Loucy (cell line): ENCODE results near the gene AAK1.

Experiments
- H2AFZ ChIP-seq: fragments of 200-600 bp; sonication (generic); 2 replicates; pipeline ENCODE4 v1.6.0; 2016; ENCODE audit warnings: antibody characterized with exemption, mild to moderate bottlenecking, low read length, moderate library complexity
- H3F3A ChIP-seq: fragments of 200-600 bp; 2 replicates; pipeline ENCODE4 v1.6.0; 2016; ENCODE audit warnings: antibody characterized with exemption, low read depth, mild to moderate bottlenecking
- H3K27me3 ChIP-seq: fragments of 200-600 bp; sonication (generic); 2 replicates; pipeline ENCODE4 v1.6.1; 2014; ENCODE audit warnings: low read length, mild to moderate bottlenecking; ENCODE audit not compliant: insufficient read depth, poor library complexity, severe bottlenecking
- H3K36me3 ChIP-seq: fragments of 200-600 bp; sonication (generic); 2 replicates; pipeline ENCODE4 v1.6.1; 2016; ENCODE audit warnings: low read length; ENCODE audit not compliant: insufficient read depth
- H3K4me1 ChIP-seq: fragments of 200-600 bp; sonication (generic); 2 replicates; pipeline ENCODE4 v1.5.1; 2014; ENCODE audit warnings: low read length, mild to moderate bottlenecking; ENCODE audit not compliant: insufficient read depth, poor library complexity, severe bottlenecking
- H3K4me2 ChIP-seq: fragments of 200-600 bp; sonication (generic); 2 replicates; pipeline ENCODE4 v1.6.0; 2014; ENCODE audit warnings: antibody characterized with exemption, low read length, low read depth, mild to moderate bottlenecking; ENCODE audit not compliant: poor library complexity, severe bottlenecking
- H3K4me3 ChIP-seq: fragments of 200-600 bp; sonication (generic); 2 replicates; pipeline ENCODE4 v1.5.1; 2014; ENCODE audit warnings: low read length, mild to moderate bottlenecking, mixed read lengths; ENCODE audit not compliant: poor library complexity, severe bottlenecking
- H3K79me2 ChIP-seq: fragments of 200-600 bp; sonication (generic); 2 replicates; pipeline ENCODE4 v1.6.1; 2014; ENCODE audit warnings: low read length; ENCODE audit not compliant: insufficient read depth
- H3K9ac ChIP-seq: fragments of 200-600 bp; sonication (generic); 2 replicates; pipeline ENCODE4 v1.6.0; 2014; ENCODE audit warnings: mild to moderate bottlenecking, low read depth, low read length, moderate library complexity; ENCODE audit not compliant: poor library complexity, severe bottlenecking
- H3K9me2 ChIP-seq: fragments of 200-600 bp; sonication (generic); replicated peaks from 2 replicates; pipeline ENCODE4 v1.6.1; 2016; ENCODE audit warnings: low read depth, low read length, mixed read lengths
- H3K9me3 ChIP-seq: fragments of 200-600 bp; sonication (generic); 2 replicates; pipeline ENCODE4 v1.6.1; 2014; ENCODE audit warnings: mild to moderate bottlenecking, antibody characterized with exemption, low read length, low read depth; ENCODE audit not compliant: insufficient read depth
- H4K20me1 ChIP-seq: fragments of 200-600 bp; sonication (generic); 2 replicates; pipeline ENCODE4 v1.6.0; 2014; ENCODE audit warnings: antibody characterized with exemption, low read length, mild to moderate bottlenecking; ENCODE audit not compliant: insufficient read depth, poor library complexity, severe bottlenecking
- EZH2phosphoT487 ChIP-seq: fragments of 200-600 bp; IDR thresholded peaks from 2 replicates; pipeline ENCODE4 v1.6.1; 2018; ENCODE audit warnings: antibody characterized with exemption, mild to moderate bottlenecking, moderate library complexity, borderline replicate concordance
- TF ChIP-seq, protein P1 (sequence below): fragments of 200-600 bp; sonication (generic); conservative IDR thresholded peaks from 2 replicates; pipeline ENCODE4 v1.5.1; 2014; ENCODE audit warnings: mild to moderate bottlenecking, antibody characterized with exemption, low read length

The AAK1 gene

DNA sequence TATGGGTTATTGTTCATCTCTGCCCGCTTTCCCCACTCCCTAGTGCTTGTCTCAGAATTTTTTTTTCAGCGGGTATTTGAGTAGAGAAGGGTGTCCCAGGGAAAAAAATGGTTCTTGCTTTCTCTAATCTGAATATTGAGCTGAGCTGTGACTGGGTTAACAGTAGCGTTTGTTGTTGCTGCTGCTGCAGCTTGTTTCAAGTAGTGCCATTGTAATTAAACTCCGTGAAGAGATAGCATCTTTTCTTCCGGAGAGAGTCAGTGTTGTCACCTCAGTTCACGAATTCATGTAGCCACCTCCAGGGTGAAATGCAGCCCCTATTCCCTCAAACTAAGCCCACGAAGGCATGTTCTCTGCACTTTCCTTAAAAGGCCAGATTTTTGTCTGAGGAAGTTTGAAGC, 1.5 kb upstream of the AAK1 start:
- peaks cover 28% of the 10 kb centered on the region for H4K20me1 ChIP-seq
- peak overlapping the region; percentile 94 for H3K9ac ChIP-seq
- H3K4me3 ChIP-seq = peak overlapping the region; percentile 81
- peaks cover 34% of the 10 kb centered on the region for H3K79me2 ChIP-seq
- H2AFZ ChIP-seq = no peak overlapping the region
- H3K4me2 ChIP-seq = peak overlapping the region; percentile 87
- peaks cover 67% of the 10 kb centered on the region for H3K4me1 ChIP-seq
- no peaks in the 10 kb centered on the region for H3K36me3 ChIP-seq
- no peaks in the 10 kb centered on the region for H3K27me3 ChIP-seq
- no peaks in the 10 kb centered on the region for H3K9me2 ChIP-seq
- H3K9me3 ChIP-seq = no peaks in the 10 kb centered on the region
- TF ChIP-seq, protein P1, sequence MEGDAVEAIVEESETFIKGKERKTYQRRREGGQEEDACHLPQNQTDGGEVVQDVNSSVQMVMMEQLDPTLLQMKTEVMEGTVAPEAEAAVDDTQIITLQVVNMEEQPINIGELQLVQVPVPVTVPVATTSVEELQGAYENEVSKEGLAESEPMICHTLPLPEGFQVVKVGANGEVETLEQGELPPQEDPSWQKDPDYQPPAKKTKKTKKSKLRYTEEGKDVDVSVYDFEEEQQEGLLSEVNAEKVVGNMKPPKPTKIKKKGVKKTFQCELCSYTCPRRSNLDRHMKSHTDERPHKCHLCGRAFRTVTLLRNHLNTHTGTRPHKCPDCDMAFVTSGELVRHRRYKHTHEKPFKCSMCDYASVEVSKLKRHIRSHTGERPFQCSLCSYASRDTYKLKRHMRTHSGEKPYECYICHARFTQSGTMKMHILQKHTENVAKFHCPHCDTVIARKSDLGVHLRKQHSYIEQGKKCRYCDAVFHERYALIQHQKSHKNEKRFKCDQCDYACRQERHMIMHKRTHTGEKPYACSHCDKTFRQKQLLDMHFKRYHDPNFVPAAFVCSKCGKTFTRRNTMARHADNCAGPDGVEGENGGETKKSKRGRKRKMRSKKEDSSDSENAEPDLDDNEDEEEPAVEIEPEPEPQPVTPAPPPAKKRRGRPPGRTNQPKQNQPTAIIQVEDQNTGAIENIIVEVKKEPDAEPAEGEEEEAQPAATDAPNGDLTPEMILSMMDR = 0 out of 2 replicates have a peak, but pooled peaks have one; percentile 13
- no peak for TF ChIP-seq EZH2phosphoT487
- peaks cover 35% of the 10 kb centered on the region for H3F3A ChIP-seq

DNA sequence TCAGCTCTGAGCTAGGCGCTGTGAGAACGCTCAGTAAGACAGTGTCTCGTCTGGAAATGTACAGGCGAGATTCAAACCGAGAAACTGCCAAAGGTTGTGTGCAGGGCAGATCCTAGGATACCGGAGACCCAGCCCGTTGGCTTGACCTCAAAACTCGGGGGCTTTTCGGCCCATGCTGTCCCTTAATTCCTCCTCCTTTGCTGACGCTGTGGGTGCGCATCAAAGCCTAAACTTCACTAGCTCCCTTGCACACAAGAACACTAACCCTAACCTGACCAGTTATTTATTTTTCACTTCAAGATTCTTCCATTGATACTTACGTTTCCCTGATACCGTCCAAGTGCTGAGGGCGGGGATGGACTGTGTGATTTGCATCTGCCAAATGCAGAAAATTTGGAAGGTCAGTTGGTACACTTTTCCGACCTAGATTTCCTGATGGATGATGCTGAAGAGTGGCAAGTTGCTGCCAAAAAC, 1.0 kb upstream of the AAK1 start:
- H3F3A ChIP-seq = peaks cover 35% of the 10 kb centered on the region
- peaks cover 39% of the 10 kb centered on the region for H3K79me2 ChIP-seq
- TF ChIP-seq, protein P1 = no peak
- no peak for TF ChIP-seq EZH2phosphoT487
- no peaks in the 10 kb centered on the region for H3K9me3 ChIP-seq
- H3K27me3 ChIP-seq = no peaks in the 10 kb centered on the region
- H3K4me3 ChIP-seq = peak overlapping the region; percentile 81
- no peaks in the 10 kb centered on the region for H3K9me2 ChIP-seq
- peak overlapping the region; percentile 87 for H3K4me2 ChIP-seq
- H3K4me1 ChIP-seq = peaks cover 66% of the 10 kb centered on the region
- peak overlapping the region; percentile 94 for H3K9ac ChIP-seq
- peak overlapping the region; percentile 91 for H2AFZ ChIP-seq
- no peaks in the 10 kb centered on the region for H3K36me3 ChIP-seq
- peaks cover 31% of the 10 kb centered on the region for H4K20me1 ChIP-seq

DNA sequence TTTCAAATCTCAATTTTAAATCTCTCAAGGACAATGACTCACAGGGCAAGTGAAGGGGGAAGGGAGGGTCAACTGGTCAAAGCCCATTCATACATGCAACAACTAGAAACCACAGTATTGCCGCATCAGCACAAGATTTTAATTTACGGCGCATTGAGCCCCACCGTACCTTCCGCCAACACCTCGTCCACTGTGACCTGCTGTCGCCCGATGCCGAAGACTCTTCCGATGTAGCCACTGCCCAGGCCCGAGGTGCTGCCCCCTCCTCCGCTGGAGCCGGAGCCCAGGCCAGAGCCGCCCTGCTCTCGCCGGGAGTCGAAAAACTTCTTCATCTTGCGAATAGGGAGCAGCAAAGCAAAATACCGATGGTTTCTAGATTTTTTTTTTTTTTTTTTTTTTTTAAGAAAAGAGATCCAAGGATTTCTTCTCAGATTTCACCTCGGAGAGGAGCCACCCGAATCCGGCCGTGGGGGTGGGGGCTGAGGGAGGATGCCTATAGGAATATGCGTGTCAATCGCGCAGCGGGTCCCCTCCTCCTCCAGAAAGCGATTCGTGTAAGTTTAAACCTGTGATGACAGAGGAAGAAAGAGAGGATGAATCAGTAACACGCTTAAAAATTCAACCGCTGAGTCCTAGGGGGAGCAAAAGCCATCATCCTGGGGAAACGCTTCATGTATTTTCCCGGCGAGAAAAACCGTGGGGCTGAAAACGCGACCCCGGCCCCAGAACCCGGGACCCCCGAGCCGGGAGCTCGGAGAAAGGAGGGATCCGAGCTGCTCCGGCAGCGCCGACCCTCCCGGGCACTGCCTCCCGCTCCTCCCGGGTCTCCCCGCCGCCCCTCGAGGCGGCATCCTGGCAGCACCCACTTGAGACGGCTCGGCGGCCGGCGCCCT, 584 bp downstream of the AAK1 start:
- no peak for TF ChIP-seq EZH2phosphoT487
- TF ChIP-seq, protein P1 = no peak
- peaks cover 55% of the 10 kb centered on the region for H3K79me2 ChIP-seq
- no peaks in the 10 kb centered on the region for H3K9me3 ChIP-seq
- H3K4me2 ChIP-seq = peak overlapping the region; percentile 87
- H3K36me3 ChIP-seq = no peaks in the 10 kb centered on the region
- H3K4me1 ChIP-seq = peaks cover 70% of the 10 kb centered on the region
- H4K20me1 ChIP-seq = peaks cover 46% of the 10 kb centered on the region
- no peaks in the 10 kb centered on the region for H3K27me3 ChIP-seq
- peak overlapping the region; percentile 81 for H3K4me3 ChIP-seq
- H3K9ac ChIP-seq = peak overlapping the region; percentile 94
- peak overlapping the region; percentile 38 for H2AFZ ChIP-seq
- H3K9me2 ChIP-seq = no peaks in the 10 kb centered on the region
- H3F3A ChIP-seq = peaks cover 31% of the 10 kb centered on the region
